HepG2 (cell line): ENCODE measurements around the gene ENTPD2. TPM values are rescaled to one million over a fixed set of nuclear protein-coding genes. Genes with fewer than 3 reads are reported as not detected.

Experiments used
- CERS6 ChIP-seq: sonication (generic); formaldehyde crosslinking; IDR thresholded peaks from 2 replicates; pipeline ENCODE4 v1.5.0; 2020; ENCODE audit warnings: missing genetic modification reagents
- DNMT1 ChIP-seq: sonication (generic); formaldehyde crosslinking; IDR thresholded peaks from 2 replicates; pipeline ENCODE4 v1.5.1; 2020; ENCODE audit warnings: mild to moderate bottlenecking, missing genetic modification reagents
- HNF1B ChIP-seq: sonication (generic); formaldehyde crosslinking; IDR thresholded peaks from 2 replicates; pipeline ENCODE4 v1.5.1; 2020; ENCODE audit warnings: mild to moderate bottlenecking, moderate library complexity, missing genetic modification reagents
- HOXA7 ChIP-seq: sonication (generic); formaldehyde crosslinking; IDR thresholded peaks from 2 replicates; pipeline ENCODE4 v1.8.1; 2022; ENCODE audit warnings: mild to moderate bottlenecking, missing genetic modification reagents, moderate library complexity
- KDM3A ChIP-seq: IDR thresholded peaks from 2 replicates; pipeline ENCODE4 v1.6.1; 2018; ENCODE audit warnings: low read depth, missing compliant biosample characterization
- NFKBIZ ChIP-seq: IDR thresholded peaks from 2 replicates; pipeline ENCODE4 v1.6.1; 2018; ENCODE audit warnings: missing genetic modification reagents, missing compliant biosample characterization
- NPAS2 ChIP-seq: sonication (generic); formaldehyde crosslinking; IDR thresholded peaks from 2 replicates; pipeline ENCODE4 v1.8.0; 2022; ENCODE audit warnings: mild to moderate bottlenecking, missing genetic modification reagents, borderline replicate concordance
- PCBP1 ChIP-seq: fragments of 200-400 bp; formaldehyde crosslinking; IDR thresholded peaks from 2 replicates; pipeline ENCODE4 v1.6.1; 2017; ENCODE audit warnings: mild to moderate bottlenecking, low read depth, low read length, borderline replicate concordance
- RNF219 ChIP-seq: sonication (generic); formaldehyde crosslinking; IDR thresholded peaks from 2 replicates; pipeline ENCODE4 v1.5.0; 2020; ENCODE audit warnings: mild to moderate bottlenecking, missing genetic modification reagents
- SP1 ChIP-seq, 2 experiments: fragments of 450-650 bp in 1 of 2; sonication (generic) in 1 of 2; formaldehyde crosslinking in 1 of 2; IDR thresholded peaks; 2 replicates each; pipeline versions ENCODE4 v1.4.0 to v1.6.1; 2016 to 2020; ENCODE audit warnings: missing genetic modification reagents in 1 of 2
- SPEN ChIP-seq: sonication (generic); formaldehyde crosslinking; IDR thresholded peaks from 2 replicates; pipeline ENCODE4 v1.5.1; 2020; ENCODE audit warnings: low read depth, mild to moderate bottlenecking, missing genetic modification reagents
- YY1 ChIP-seq: IDR thresholded peaks from 2 replicates; pipeline ENCODE4 v1.6.1; 2011; ENCODE audit warnings: low read length, low read depth, moderate library complexity, mild to moderate bottlenecking; ENCODE audit not compliant: insufficient read depth, insufficient replicate concordance
- ZNF205 ChIP-seq: IDR thresholded peaks from 2 replicates; pipeline ENCODE4 v1.6.1; 2018; ENCODE audit warnings: missing biosample characterization, missing genetic modification reagents
- ZNF704 ChIP-seq: sonication (generic); formaldehyde crosslinking; IDR thresholded peaks from 2 replicates; pipeline ENCODE4 v1.8.1; 2023; ENCODE audit warnings: mild to moderate bottlenecking, inconsistent platforms, moderate library complexity, missing genetic modification reagents, borderline replicate concordance
- polyA plus RNA-seq, 8 experiments: library from polyadenylated mRNA; depleted of rRNA in 3 of 8; stranded (reverse) in 7 of 8; unstranded in 1 of 8; fragments of >200 nt; fragmentation: Illumina TruSeq in 4 of 8; extraction: Trizol in 4 of 8; gene quantifications; 2 replicates each; pipeline versions ENCODE4 v1.2.1 to v1.2.3, GENCODE V29; 2011 to 2016; ENCODE audit warnings: low read depth in 4 of 8, missing spikeins in 1 of 8, mixed read lengths in 1 of 8; ENCODE audit not compliant: insufficient read depth in 1 of 8
- total RNA-seq, 5 experiments: library from RNA; depleted of rRNA; stranded (reverse); fragments of >200 nt; fragmentation: Illumina TruSeq; extraction: Trizol; gene quantifications; 2 replicates each; pipeline ENCODE4 v1.2.3, GENCODE V29; 2016; ENCODE audit warnings: low read depth in 1 of 5
- TF ChIP-seq, protein P1 (sequence below): sonication (generic); formaldehyde crosslinking; IDR thresholded peaks from 2 replicates; pipeline ENCODE4 v1.4.0; 2020; ENCODE audit warnings: missing genetic modification reagents
- TF ChIP-seq, protein P2 (sequence below): sonication (generic); formaldehyde crosslinking; IDR thresholded peaks from 2 replicates; pipeline ENCODE4 v1.5.0; 2020; ENCODE audit warnings: mild to moderate bottlenecking, missing genetic modification reagents

The ENTPD2 gene
- total and polyA plus RNA-seq, 2 of the 13 experiments (the other 11 are each of a cell fraction or from before 2014, with no cell fraction given): 0.95 to 3.2 TPM

DNA sequence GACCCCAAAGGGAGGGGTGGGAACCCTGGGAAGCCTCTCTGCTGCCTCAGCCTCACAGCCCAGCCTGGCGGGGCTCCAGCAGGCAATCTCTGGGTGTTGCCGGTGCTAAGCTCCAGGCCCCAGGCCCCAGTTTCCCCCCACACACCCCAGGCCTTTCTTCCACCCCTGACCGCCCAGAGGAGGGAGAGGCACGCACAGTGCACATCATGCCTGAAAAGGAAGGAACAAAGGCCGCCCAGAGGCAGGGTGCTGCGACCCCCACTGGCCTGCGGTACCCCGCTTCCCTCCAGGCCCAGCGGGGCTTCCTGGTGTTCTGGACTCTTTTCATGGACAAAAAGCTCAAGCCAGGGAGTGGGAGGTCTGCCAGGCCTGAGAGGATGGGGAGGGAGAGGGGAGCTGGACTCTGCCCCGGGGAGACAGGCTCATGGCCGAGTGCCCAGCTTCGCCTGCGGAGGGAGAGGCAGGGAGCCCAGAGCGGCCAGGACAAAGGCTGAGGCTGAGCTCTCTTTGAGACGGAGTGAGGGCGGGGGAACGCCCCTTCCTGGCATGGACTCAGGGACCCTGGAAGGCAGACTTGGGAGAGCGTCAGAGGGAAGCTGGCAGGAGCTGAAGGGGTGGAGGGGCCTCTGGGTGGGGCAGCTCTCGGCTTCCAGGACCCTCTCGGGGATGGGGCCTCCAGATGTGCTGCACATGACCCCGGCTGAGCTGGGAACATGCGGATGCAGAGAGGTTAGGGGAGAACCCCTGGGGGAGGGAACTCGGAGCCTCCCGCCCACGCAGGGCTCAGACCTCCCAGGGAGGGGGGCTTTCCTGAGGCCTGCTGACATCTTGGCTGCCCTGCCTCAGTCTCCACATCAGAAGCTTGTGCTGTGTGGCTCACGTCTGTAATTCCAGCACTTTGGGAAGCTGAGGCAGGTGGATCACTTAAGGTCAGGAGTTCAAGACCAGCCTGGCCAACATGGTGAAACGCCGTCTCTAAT lies 1.8 kb upstream of the ENTPD2 start (continued):
- TF ChIP-seq, protein P1, sequence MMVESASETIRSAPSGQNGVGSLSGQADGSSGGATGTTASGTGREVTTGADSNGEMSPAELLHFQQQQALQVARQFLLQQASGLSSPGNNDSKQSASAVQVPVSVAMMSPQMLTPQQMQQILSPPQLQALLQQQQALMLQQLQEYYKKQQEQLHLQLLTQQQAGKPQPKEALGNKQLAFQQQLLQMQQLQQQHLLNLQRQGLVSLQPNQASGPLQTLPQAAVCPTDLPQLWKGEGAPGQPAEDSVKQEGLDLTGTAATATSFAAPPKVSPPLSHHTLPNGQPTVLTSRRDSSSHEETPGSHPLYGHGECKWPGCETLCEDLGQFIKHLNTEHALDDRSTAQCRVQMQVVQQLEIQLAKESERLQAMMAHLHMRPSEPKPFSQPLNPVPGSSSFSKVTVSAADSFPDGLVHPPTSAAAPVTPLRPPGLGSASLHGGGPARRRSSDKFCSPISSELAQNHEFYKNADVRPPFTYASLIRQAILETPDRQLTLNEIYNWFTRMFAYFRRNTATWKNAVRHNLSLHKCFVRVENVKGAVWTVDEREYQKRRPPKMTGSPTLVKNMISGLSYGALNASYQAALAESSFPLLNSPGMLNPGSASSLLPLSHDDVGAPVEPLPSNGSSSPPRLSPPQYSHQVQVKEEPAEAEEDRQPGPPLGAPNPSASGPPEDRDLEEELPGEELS (CRISPR knock-in tag): peak; percentile 60; the same call in 1 of the 2 replicates
- TF ChIP-seq, protein P2, sequence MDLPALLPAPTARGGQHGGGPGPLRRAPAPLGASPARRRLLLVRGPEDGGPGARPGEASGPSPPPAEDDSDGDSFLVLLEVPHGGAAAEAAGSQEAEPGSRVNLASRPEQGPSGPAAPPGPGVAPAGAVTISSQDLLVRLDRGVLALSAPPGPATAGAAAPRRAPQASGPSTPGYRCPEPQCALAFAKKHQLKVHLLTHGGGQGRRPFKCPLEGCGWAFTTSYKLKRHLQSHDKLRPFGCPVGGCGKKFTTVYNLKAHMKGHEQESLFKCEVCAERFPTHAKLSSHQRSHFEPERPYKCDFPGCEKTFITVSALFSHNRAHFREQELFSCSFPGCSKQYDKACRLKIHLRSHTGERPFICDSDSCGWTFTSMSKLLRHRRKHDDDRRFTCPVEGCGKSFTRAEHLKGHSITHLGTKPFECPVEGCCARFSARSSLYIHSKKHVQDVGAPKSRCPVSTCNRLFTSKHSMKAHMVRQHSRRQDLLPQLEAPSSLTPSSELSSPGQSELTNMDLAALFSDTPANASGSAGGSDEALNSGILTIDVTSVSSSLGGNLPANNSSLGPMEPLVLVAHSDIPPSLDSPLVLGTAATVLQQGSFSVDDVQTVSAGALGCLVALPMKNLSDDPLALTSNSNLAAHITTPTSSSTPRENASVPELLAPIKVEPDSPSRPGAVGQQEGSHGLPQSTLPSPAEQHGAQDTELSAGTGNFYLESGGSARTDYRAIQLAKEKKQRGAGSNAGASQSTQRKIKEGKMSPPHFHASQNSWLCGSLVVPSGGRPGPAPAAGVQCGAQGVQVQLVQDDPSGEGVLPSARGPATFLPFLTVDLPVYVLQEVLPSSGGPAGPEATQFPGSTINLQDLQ (CRISPR knock-in tag): no peak
- TF ChIP-seq SPEN (CRISPR knock-in tag): peak; percentile 49
- TF ChIP-seq DNMT1 (CRISPR knock-in tag): no peak
- TF ChIP-seq NFKBIZ (CRISPR knock-in tag): no peak
- peak; percentile 51; the same call in 1 of the 2 replicates for TF ChIP-seq RNF219 (CRISPR knock-in tag)
- TF ChIP-seq ZNF205 (CRISPR knock-in tag): peak; percentile 39; the same call in 1 of the 2 replicates
- TF ChIP-seq HNF1B (CRISPR knock-in tag): 0 out of 2 replicates have a peak, but pooled peaks have one; percentile 18
- no peak for TF ChIP-seq NPAS2 (CRISPR knock-in tag)
- peak; percentile 57 for TF ChIP-seq YY1
- peak; percentile 72 for TF ChIP-seq PCBP1
- no peak for TF ChIP-seq SP1 (IDR thresholded peaks at IDR 0.05)
- peak; percentile 58 for TF ChIP-seq SP1 (CRISPR knock-in tag; IDR thresholded peaks at IDR 0.05)
- peak; percentile 32; the same call in 1 of the 2 replicates for TF ChIP-seq ZNF704
- no peak for TF ChIP-seq HOXA7
- no peak for TF ChIP-seq CERS6
- TF ChIP-seq KDM3A (CRISPR knock-in tag): no peak; the same call in 1 of the 2 replicates
